ENCODE results near the gene DNAAF5.
A peak's percentile ranks its signal among the peaks of the same experiment; 100 is the strongest.
"Not testable (repeated sequence)": the region's sequence is repeated elsewhere in the genome, so short reads cannot be mapped to it uniquely, and the experiment has no call there.

DNAAF5 gene

GRCh38 chr7:785416-785815 lies 58.9 kb downstream of the DNAAF5 start:
- in situ Hi-C loops (cut with HindIII; ENCODE audit: low sequenced_read_pairs): loop anchor here (5.0 to 25.0 kb wide), 3 partner anchors 57 to 177 kb away; partner anchors contain the start of gene ADAP1
- TF ChIP-seq CTCF (IDR thresholded peaks at IDR 0.05; ENCODE audit: low read depth, low read length, missing control alignments): no peak
- H3K4me3 ChIP-seq (ENCODE audit: low read depth, low read length): no peak overlapping the region
- no peak for DNase-seq (ENCODE audit: low read depth)

- no peak overlapping the region for H3K4me3 ChIP-seq (ENCODE audit: low read depth, low read length)
- peak; percentile 97 for TF ChIP-seq CTCF (IDR thresholded peaks at IDR 0.05; ENCODE audit: low read depth, low read length, missing control alignments)
- DNase-seq (ENCODE audit: low read depth): no peak
- in situ Hi-C loops (cut with HindIII; ENCODE audit: low sequenced_read_pairs): loop anchor here (5.0 to 25.0 kb wide), 3 partner anchors 56 to 176 kb away; partner anchors contain the start of gene ADAP1
These were observed 60.2 kb downstream of the DNAAF5 start for GRCh38 chr7:786472-787255.

GRCh38 chr7:787332-788240 lies 61.1 kb downstream of the DNAAF5 start:
- no peak for DNase-seq (ENCODE audit: low read depth)
- no peak overlapping the region for H3K4me3 ChIP-seq (ENCODE audit: low read depth, low read length)
- in situ Hi-C loops (cut with HindIII; ENCODE audit: low sequenced_read_pairs): loop anchor here (5.0 to 25.0 kb wide), 3 partner anchors 55 to 175 kb away; partner anchors contain the start of gene ADAP1
- peak; percentile 14 for TF ChIP-seq CTCF (IDR thresholded peaks at IDR 0.05; ENCODE audit: low read depth, low read length, missing control alignments)

DNA sequence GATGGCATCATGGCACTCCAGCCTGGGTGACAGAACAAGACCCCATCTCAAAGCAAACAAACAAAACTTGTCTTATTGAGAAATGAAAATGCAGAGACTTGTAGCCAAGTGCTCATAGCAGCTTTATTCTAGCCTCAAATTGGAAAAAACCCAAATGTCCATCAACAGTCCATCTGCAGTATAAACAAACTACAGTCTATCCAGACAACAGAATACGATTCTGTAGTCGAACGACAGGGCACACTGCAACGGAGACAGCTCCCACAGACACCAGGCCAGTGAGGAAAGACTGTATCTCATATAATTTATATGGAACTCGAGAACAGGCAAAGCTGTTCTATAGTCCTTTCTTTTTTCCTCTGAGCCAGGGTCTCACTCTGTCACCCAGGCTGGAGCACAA lies 65.0 kb downstream of the DNAAF5 start:
- in situ Hi-C loops (cut with HindIII; ENCODE audit: low sequenced_read_pairs): loop anchor here (25.0 kb wide), 1 partner anchor 171 kb away; the partner anchor contains the start of gene ADAP1
- TF ChIP-seq CTCF (IDR thresholded peaks at IDR 0.05; ENCODE audit: low read depth, low read length, missing control alignments): no peak
- DNase-seq (ENCODE audit: low read depth): no peak
- H3K4me3 ChIP-seq (ENCODE audit: low read depth, low read length): no peak overlapping the region

GRCh38 chr7:794207-794606 lies 67.7 kb downstream of the DNAAF5 start:
- DNase-seq (ENCODE audit: low read depth): no peak
- no peak overlapping the region for H3K4me3 ChIP-seq (ENCODE audit: low read depth, low read length)
- no peak for TF ChIP-seq CTCF (IDR thresholded peaks at IDR 0.05; ENCODE audit: low read depth, low read length, missing control alignments)
- in situ Hi-C loops (cut with HindIII; ENCODE audit: low sequenced_read_pairs): loop anchor here (25.0 kb wide), 1 partner anchor 168 kb away; the partner anchor contains the start of gene ADAP1

DNA sequence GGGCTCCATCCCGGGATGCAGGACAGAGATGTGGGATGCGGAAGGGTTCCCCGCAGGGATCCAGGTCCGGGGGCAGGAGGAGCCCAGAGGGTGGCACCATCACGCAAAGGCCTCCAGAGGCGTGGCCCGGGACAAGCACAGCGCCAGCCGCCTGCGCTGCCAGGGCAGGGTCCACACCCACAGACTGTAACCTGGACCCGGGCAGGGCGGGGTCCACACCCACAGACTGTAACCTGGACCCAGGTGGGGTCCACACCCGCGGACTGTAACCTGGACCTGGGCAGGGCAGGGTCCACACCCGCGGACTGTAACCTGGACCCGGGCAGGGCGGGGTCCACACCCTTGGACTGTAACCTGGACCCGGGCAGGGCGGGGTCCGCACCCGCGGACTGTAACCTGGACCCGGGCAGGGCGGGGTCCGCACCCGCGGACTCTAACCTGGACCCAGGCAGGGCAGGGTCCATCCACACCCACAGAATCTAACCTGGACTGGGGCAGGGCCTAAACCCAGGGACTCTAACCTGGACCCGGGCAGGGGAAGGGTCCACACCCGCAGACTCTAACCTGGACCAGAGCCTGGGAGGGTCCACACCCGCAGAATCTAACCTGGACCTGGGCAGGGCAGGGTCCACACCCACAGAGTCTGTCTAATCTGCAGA lies 68.3 kb downstream of the DNAAF5 start:
- no peak overlapping the region for H3K4me3 ChIP-seq (ENCODE audit: low read depth, low read length)
- no peak for TF ChIP-seq CTCF (IDR thresholded peaks at IDR 0.05; ENCODE audit: low read depth, low read length, missing control alignments)
- no peak for DNase-seq (ENCODE audit: low read depth)
- in situ Hi-C loops (cut with HindIII; ENCODE audit: low sequenced_read_pairs): loop anchor here (25.0 kb wide), 1 partner anchor 168 kb away; the partner anchor contains the start of gene ADAP1

DNA sequence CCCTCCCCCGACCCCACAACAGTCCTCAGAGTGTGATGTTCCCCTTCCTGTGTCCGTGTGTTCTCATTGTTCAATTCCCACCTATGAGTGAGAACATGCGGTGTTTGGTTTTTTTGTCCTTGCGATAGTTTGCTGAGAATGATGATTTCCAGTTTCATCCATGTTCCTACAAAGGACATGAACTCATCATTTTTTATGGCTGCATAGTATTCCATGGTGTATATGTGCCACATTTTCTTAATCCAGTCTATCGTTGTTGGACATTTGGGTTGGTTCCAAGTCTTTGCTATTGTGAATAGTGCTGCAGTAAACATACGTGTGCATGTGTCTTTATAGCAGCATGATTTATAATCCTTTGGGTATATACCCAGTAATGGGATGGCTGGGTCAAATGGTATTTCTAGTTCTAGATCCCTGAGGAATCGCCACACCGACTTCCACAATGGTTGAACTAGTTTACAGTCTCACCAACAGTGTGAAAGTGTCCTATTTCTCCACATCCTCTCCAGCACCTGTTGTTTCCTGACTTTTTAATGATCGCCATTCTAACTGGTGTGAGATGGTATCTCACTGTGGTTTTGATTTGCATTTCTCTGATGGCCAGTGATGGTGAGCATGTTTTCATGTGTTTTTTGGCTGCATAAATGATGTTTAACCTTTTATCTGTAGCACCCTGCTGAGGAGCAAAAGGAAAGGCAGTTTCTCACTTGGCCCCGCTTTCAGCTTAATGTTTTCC lies 70.1 kb downstream of the DNAAF5 start:
- not testable (repeated sequence) for H3K4me3 ChIP-seq (ENCODE audit: low read depth, low read length); DNase-seq (ENCODE audit: low read depth)
- in situ Hi-C loops (cut with HindIII; ENCODE audit: low sequenced_read_pairs): loop anchor here (25.0 kb wide), 1 partner anchor 166 kb away; the partner anchor contains the start of gene ADAP1
